Liver (tissue), 9 donors: ENCODE results near the gene TBL1X. TPM values are rescaled to one million over a fixed set of nuclear protein-coding genes. Genes with fewer than 3 reads are reported as not detected.

Source experiments
- DNase-seq: peaks from one replicate; pipeline ENCODE4 v3.0.0-alpha.2; 2017; ENCODE audit warnings: low spot score
- H3K27ac ChIP-seq, 2 donors: one replicate each; pipeline ENCODE4 v1.7.0; 2013; ENCODE audit warnings: inconsistent platforms in 2 of 2, low read length in 2 of 2, control low read depth in 1 of 2, low read depth in 1 of 2, mild to moderate bottlenecking in 1 of 2
- H3K27me3 ChIP-seq, 4 donors: one replicate each; pipeline versions ENCODE4 v1.6.1 to v1.7.0; 2013; ENCODE audit warnings: low read length in 3 of 4, inconsistent platforms in 1 of 4, mild to moderate bottlenecking in 1 of 4, moderate library complexity in 1 of 4; ENCODE audit not compliant: control insufficient read depth in 4 of 4, insufficient read depth in 4 of 4
- H3K36me3 ChIP-seq, 4 donors: one replicate each; pipeline versions ENCODE4 v1.6.1 to v1.7.0; 2013; ENCODE audit warnings: low read length in 3 of 4, mild to moderate bottlenecking in 3 of 4, low read depth in 1 of 4, moderate library complexity in 1 of 4; ENCODE audit not compliant: control insufficient read depth in 4 of 4, insufficient read depth in 3 of 4
- H3K4me1 ChIP-seq, 4 donors: one replicate each; pipeline versions ENCODE4 v1.6.1 to v1.7.0; 2013; ENCODE audit warnings: low read length in 3 of 4, mild to moderate bottlenecking in 3 of 4, moderate library complexity in 1 of 4; ENCODE audit not compliant: control insufficient read depth in 4 of 4, insufficient read depth in 4 of 4
- H3K4me3 ChIP-seq, 3 donors: one replicate each; pipeline versions ENCODE4 v1.6.1 to v1.7.0; 2013; ENCODE audit warnings: low read length in 3 of 3, control low read depth in 1 of 3, low read depth in 1 of 3, mild to moderate bottlenecking in 1 of 3
- H3K9ac ChIP-seq, 2 donors: one replicate each; pipeline ENCODE4 v1.7.0; 2013; ENCODE audit warnings: low read length in 2 of 2, mild to moderate bottlenecking in 2 of 2, moderate library complexity in 2 of 2, control low read depth in 1 of 2, low read depth in 1 of 2
- H3K9me3 ChIP-seq, 4 donors: one replicate each; pipeline versions ENCODE4 v1.6.1 to v1.7.0; 2013; ENCODE audit warnings: low read length in 3 of 4; ENCODE audit not compliant: control insufficient read depth in 4 of 4
- ATF3 ChIP-seq: IDR thresholded peaks from 2 replicates; pipeline ENCODE4 v1.6.1; 2016; ENCODE audit warnings: antibody characterized with exemption
- CTCF ChIP-seq: fragments of 150-350 bp; IDR thresholded peaks from 2 replicates; pipeline ENCODE4 v1.5.1; 2017; ENCODE audit warnings: improper control_type of control experiment, low read depth, low read length; ENCODE audit not compliant: missing input control
- EGR1 ChIP-seq, 2 donors: IDR thresholded peaks; 2 replicates each; pipeline ENCODE4 v1.6.1; 2016 to 2018; ENCODE audit warnings: antibody characterized with exemption in 2 of 2, low read depth in 2 of 2
- FOXA1 ChIP-seq: IDR thresholded peaks from 2 replicates; pipeline ENCODE4 v1.6.1; 2016; ENCODE audit warnings: antibody characterized with exemption
- FOXA2 ChIP-seq: IDR thresholded peaks from 2 replicates; pipeline ENCODE4 v1.6.1; 2016; ENCODE audit warnings: antibody characterized with exemption
- GABPA ChIP-seq, 2 donors: IDR thresholded peaks in 1 of 2; conservative IDR thresholded peaks in 1 of 2; 2 replicates each; pipeline ENCODE4 v1.6.1; 2016; ENCODE audit warnings: antibody characterized with exemption in 2 of 2, mild to moderate bottlenecking in 1 of 2, moderate library complexity in 1 of 2
- HNF4A ChIP-seq, 2 donors: conservative IDR thresholded peaks; 2 replicates each; pipeline ENCODE4 v1.6.1; 2016; ENCODE audit warnings: antibody characterized with exemption in 2 of 2, mild to moderate bottlenecking in 2 of 2
- HNF4G ChIP-seq: IDR thresholded peaks from 2 replicates; pipeline ENCODE4 v1.6.1; 2016; ENCODE audit warnings: antibody characterized with exemption
- JUND ChIP-seq, 2 donors: IDR thresholded peaks; 2 replicates each; pipeline ENCODE4 v1.6.1; 2016; ENCODE audit warnings: antibody characterized with exemption in 2 of 2
- NR2F2 ChIP-seq: IDR thresholded peaks from 2 replicates; pipeline ENCODE4 v1.6.1; 2016; ENCODE audit warnings: antibody characterized with exemption
- REST ChIP-seq: IDR thresholded peaks from 2 replicates; pipeline ENCODE4 v1.6.1; 2016; ENCODE audit warnings: antibody characterized with exemption, mild to moderate bottlenecking
- RXRA ChIP-seq, 2 donors: IDR thresholded peaks; 2 replicates each; pipeline ENCODE4 v1.6.1; 2017 to 2018; ENCODE audit warnings: antibody characterized with exemption in 2 of 2, mild to moderate bottlenecking in 1 of 2
- SP1 ChIP-seq: IDR thresholded peaks from 2 replicates; pipeline ENCODE4 v1.6.1; 2018; ENCODE audit warnings: antibody characterized with exemption, mild to moderate bottlenecking
- TAF1 ChIP-seq: conservative IDR thresholded peaks from 2 replicates; pipeline ENCODE4 v1.6.1; 2016; ENCODE audit warnings: antibody characterized with exemption, mild to moderate bottlenecking
- YY1 ChIP-seq: IDR thresholded peaks from 2 replicates; pipeline ENCODE4 v1.6.1; 2016; ENCODE audit warnings: antibody characterized with exemption, mild to moderate bottlenecking
- WGBS: extraction: QIAGEN DNeasy Blood & Tissue Kit; methylation state at CpG from one replicate; pipeline ENCODE4 v1.1.7; 2013; 5-methylcytosine and 5-hydroxymethylcytosine counted together
- polyA plus RNA-seq, 2 donors: library from polyadenylated mRNA; stranded (reverse) in 1 of 2; unstranded in 1 of 2; fragments of 200-250 nt in 1 of 2; fragments of >200 nt in 1 of 2; fragmentation: Nextera tagmentation in 1 of 2; extraction: Ambion mirVana in 1 of 2; gene quantifications; one replicate each; pipeline versions ENCODE4 v1.2.1 to v1.2.3, GENCODE V29; 2013 to 2015
- total RNA-seq, 2 donors: library from RNA; depleted of rRNA; stranded (reverse); fragments of >200 nt; gene quantifications; one replicate each; pipeline ENCODE4 v1.2.3, GENCODE V29; 2014
- TF ChIP-seq, protein P1 (sequence below): IDR thresholded peaks from 2 replicates; pipeline ENCODE4 v1.6.1; 2016; ENCODE audit warnings: antibody characterized with exemption
- TF ChIP-seq, protein P2 (sequence below): IDR thresholded peaks from 2 replicates; pipeline ENCODE4 v1.6.1; 2016; ENCODE audit warnings: antibody characterized with exemption
- donor health status: healthy.
- donor health status: healthy.
- donor health status: healthy.
- donor health status: healthy.
- donor health status: healthy.

Gene TBL1X
- total and polyA plus RNA-seq, 4 donors = 11.2 to 15.1 (median 11.8) TPM

DNA sequence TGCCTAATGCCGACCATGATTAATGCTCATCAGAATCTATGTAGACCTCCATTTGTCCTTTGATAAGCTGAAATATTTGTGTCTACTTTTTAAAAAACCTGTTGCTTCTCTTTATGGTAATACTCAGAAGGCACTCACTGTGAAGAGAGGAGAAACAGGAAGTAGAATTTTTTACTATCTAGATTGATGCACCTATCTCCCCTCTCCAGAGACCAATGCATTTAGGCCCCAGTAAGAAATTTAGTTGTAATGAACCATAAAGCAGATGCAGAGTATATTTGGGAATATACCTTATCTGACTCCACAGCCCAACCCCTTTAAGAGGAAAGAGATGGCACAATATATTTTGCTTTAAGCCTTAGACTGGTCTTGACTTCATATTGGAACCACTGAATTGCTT is 11.1 kb downstream of the TBL1X start:
- no peaks in the 10 kb centered on the region for H3K27me3 ChIP-seq
- no peak for DNase-seq
- 97% methylated on average over 1 of the region's 1 CpG for WGBS
- H3K36me3 ChIP-seq = no peaks in the 10 kb centered on the region
- no peak overlapping the region for H3K4me3 ChIP-seq
- no peak for TF ChIP-seq JUND (IDR thresholded peaks at IDR 0.05)
- TF ChIP-seq EGR1 (IDR thresholded peaks at IDR 0.05; ENCODE audit: low read depth in 2 of 2) = no peak
- TF ChIP-seq, protein P1, sequence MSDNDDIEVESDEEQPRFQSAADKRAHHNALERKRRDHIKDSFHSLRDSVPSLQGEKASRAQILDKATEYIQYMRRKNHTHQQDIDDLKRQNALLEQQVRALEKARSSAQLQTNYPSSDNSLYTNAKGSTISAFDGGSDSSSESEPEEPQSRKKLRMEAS = no peak
- no peak for TF ChIP-seq RXRA (IDR thresholded peaks at IDR 0.05)
- no peak for TF ChIP-seq GABPA (IDR thresholded peaks at IDR 0.05 in 1 of 2, conservative IDR thresholded peaks at IDR 0.05 in 1 of 2)
- TF ChIP-seq FOXA1 = no peak
- TF ChIP-seq HNF4A (conservative IDR thresholded peaks at IDR 0.05) = no peak
- TF ChIP-seq YY1 = no peak
- no peak for TF ChIP-seq HNF4G
- TF ChIP-seq FOXA2 = no peak
- TF ChIP-seq, protein P2, sequence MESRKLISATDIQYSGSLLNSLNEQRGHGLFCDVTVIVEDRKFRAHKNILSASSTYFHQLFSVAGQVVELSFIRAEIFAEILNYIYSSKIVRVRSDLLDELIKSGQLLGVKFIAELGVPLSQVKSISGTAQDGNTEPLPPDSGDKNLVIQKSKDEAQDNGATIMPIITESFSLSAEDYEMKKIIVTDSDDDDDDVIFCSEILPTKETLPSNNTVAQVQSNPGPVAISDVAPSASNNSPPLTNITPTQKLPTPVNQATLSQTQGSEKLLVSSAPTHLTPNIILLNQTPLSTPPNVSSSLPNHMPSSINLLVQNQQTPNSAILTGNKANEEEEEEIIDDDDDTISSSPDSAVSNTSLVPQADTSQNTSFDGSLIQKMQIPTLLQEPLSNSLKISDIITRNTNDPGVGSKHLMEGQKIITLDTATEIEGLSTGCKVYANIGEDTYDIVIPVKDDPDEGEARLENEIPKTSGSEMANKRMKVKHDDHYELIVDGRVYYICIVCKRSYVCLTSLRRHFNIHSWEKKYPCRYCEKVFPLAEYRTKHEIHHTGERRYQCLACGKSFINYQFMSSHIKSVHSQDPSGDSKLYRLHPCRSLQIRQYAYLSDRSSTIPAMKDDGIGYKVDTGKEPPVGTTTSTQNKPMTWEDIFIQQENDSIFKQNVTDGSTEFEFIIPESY = no peak
- TF ChIP-seq CTCF = no peak
- TF ChIP-seq ATF3 = no peak
- no peak for TF ChIP-seq SP1
- no peak for TF ChIP-seq REST
- no peak for TF ChIP-seq NR2F2
- TF ChIP-seq TAF1 = no peak
- no peak overlapping the region for H3K27ac ChIP-seq
- peaks cover 3 to 12% (median 6%) of the 10 kb centered on the region in 4 donors for H3K4me1 ChIP-seq
- H3K9me3 ChIP-seq = no peaks in the 10 kb centered on the region
- H3K9ac ChIP-seq = no peak overlapping the region
